HTERT RPE-1 (cell line): Measurements from ENCODE around the gene NUMB.

Experiments used
- in situ Hi-C: fragments of 300-500 bp; cut with MboI; formaldehyde crosslinking; loops from 4 replicates; pipeline ENCODE4 v1.14.3; 2020; ENCODE audit warnings: low sequenced_read_pairs

Gene NUMB

DNA sequence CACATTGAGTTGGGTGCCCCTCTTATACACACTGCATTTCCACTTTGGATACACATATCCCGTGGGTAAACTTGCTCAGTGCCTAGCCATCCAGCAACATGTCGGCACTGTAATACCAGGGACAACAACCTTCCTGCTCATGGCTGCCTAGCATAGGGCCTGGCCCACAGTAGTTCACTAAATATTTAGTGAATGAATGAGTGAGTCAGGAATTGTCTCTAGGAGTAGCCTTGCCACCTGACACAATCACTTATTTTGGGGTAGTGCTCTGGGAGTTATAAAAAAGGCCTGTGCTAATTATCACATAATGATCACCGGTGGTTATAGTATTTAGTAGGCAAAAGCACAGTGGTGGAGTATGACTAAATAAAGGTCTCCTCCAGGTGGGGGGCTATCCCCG, 8.5 kb upstream of the NUMB start:
- in situ Hi-C loops = loop anchor here (25.0 kb wide), 1 partner anchor 180 kb away; no protein-coding TSS in a partner anchor

DNA sequence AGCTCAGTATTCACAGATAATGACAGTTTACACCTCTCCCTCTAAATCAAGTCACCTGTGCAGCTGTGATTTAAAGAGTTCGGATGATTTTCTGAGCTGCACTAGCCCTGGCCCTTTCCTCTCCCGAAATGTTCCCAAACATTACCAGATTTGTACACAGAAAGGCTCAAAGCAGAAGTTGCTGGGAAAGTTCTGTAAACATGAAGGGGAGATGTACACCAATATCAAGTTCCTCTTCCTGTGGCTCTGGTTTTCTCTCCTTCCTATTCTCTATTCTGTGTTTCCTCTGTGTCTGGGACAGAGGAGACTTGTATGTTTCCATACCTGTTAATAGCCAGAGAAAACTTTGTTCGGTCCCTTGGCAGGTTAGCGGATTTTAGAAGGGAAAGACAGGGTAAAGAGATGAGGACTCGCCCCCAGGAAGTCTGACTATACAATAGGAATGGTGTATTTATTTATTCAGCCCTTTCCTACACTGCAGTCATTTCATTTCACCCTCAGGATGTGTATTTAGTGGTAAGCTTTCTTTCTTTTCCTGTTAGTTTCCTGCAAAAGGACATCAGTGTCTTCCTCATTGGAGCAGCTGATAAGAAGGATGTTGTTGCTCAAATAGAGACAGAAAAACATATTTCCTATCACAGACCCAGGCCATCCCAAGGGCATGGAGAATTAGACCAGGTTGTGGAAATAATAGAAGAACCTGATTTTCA, 7.6 kb upstream of the NUMB start:
- in situ Hi-C loops = loop anchor here (25.0 kb wide), 1 partner anchor 179 kb away; no protein-coding TSS in a partner anchor

DNA sequence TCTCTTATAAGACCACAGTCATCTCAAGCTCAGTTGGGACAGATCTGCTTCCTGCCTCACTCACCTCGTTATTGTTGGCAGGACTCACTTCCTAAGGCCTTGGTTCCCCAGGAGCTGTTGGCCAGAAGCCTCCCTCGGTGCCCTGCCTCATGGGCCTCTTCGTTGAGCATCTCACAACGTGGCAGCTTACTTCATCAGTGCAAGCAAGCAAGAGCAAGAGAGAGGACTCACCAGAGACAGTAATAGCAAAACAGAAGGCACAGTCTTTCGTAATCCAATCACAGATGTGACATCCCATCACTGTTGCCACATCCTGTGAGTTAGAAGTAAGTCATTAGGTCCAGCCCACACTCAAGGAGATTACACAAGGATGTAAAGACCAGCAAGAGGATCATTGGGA, 5.1 kb upstream of the NUMB start:
- in situ Hi-C loops = loop anchor here (25.0 kb wide), 1 partner anchor 176 kb away; no protein-coding TSS in a partner anchor

DNA sequence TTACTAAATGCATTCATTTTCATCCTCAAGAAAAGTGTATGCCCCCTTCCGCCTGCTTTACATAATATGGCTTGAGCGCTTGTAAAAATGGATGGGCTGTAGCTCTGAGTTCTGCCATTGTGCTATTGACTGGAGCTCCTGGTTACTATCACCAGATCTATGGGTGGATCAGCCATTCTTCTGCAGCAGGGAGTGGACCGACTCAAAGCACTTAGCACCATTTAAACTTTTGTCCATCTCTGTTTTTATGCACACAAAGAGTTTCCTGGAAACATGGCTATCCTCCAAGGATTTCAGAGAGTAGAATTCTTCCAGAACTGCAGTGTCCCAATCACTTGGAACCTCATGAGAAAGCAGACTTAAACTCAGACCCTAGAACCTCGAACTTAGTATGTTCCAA, 4.5 kb upstream of the NUMB start:
- in situ Hi-C loops = loop anchor here (25.0 kb wide), 1 partner anchor 176 kb away; no protein-coding TSS in a partner anchor

DNA sequence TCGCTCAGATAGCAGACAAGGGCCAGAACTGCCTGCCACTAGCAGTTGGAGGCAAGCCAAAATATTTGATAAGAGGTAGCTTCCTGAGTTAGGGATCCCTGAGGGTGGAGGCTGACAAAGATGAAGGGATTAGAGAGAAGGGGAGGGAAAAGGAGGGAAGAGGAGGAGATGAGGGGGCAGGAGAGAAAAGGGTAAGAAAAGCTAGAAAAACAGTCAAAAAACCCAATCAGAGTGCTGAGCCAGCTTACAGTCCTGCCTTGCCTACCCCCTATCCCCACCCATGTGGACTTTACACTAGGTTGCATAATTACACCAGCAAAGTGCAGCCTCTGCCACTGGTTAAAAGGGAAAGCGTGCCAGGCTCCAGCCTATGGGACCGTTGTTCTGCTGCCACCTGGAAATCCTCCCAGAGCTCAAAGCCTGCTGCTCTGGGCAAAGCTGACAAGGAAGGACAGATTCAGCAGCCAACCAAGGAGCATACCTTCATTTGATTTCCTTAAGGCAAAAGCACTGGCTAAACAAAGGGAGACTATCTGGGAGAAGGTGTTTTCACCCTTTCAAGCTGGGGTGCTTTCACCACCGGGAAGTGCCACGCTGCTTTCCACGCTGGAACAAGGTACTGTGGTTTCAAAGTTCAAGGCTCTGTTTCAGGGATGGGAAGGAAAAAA, 3.8 kb upstream of the NUMB start:
- in situ Hi-C loops = loop anchor here (25.0 kb wide), 1 partner anchor 175 kb away; no protein-coding TSS in a partner anchor

DNA sequence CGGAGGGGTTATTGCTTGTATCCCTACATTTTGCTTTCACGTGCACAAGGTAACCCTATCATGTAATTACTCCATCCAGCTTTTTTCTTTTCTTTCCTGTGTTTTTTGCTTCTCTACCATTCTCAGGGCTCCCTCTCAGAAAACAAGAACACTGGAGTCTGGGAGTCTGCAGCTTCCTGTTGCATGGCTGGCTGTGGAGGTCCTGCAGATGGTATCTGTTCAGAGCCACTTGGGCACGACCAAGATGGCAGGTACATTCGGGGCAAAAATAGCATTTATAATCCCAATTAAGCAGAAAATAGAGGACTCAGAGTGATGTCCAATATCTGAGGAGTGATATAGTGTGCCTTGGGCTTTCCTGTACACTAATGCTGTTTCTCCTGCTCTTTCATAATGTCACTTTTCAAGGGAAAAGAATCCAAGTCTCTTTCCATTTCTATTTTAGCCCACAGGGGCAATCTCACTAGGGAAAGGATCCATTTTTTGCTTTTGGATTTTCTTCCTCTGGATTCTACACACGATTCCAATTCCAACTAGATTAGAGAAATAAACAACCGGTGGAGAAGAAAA, 3.2 kb upstream of the NUMB start:
- in situ Hi-C loops = loop anchor here (25.0 kb wide), 1 partner anchor 174 kb away; no protein-coding TSS in a partner anchor

DNA sequence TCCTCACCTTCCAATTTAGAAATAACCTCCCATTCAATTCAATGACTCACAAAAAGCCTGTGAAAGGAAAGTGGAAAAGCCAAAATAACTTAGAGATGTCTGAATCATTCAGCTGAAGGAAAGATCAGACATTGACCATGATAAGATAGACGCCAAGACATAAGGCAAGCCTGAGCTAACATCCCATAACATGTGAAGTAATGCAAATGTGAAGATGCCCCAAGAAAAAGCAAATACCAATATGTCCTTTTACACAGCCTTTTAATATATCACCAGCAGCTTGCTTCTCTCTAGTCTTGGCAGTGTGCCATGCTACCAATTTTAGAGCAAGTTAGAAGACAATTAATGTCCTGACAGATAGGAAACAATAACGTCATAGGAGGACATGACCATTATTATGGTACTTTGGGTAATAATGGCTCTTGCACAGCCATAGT, 2.4 kb upstream of the NUMB start:
- in situ Hi-C loops = loop anchor here (25.0 kb wide), 1 partner anchor 173 kb away; no protein-coding TSS in a partner anchor

DNA sequence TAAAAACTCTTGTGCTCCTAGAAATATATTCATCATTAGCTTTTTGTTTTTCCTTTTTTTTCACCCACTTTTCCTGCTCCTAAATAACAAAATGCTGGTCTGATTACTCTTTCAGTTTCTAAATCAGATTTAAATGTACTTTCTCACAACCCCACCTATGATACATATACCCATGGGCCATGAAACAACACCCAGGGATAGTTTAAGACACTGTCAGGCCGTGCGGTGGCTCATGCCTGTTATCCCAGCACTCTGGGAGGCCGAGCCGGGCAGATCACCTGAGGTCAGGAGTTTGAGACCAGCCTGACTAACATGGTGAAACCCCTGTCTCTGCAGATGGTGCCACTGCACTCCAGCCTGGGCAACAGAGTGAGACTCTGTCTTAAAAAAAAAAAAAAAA, 1.6 kb upstream of the NUMB start:
- in situ Hi-C loops = loop anchor here (25.0 kb wide), 1 partner anchor 173 kb away; no protein-coding TSS in a partner anchor

DNA sequence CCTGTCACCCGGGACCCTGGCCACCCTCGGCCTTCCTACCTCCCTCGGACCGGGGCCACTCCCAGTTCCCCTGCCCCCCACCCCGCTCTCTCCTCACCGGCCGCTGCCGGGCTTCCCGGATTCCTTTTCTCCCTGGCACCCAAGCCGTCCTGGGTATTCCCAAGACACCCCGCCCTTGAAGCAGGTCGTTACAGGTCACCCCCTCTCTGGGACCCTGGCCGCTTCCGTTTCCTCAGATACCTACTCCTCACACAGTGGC, 493 bp downstream of the NUMB start:
- in situ Hi-C loops = loop anchor here (25.0 kb wide), 1 partner anchor 171 kb away; no protein-coding TSS in a partner anchor

DNA sequence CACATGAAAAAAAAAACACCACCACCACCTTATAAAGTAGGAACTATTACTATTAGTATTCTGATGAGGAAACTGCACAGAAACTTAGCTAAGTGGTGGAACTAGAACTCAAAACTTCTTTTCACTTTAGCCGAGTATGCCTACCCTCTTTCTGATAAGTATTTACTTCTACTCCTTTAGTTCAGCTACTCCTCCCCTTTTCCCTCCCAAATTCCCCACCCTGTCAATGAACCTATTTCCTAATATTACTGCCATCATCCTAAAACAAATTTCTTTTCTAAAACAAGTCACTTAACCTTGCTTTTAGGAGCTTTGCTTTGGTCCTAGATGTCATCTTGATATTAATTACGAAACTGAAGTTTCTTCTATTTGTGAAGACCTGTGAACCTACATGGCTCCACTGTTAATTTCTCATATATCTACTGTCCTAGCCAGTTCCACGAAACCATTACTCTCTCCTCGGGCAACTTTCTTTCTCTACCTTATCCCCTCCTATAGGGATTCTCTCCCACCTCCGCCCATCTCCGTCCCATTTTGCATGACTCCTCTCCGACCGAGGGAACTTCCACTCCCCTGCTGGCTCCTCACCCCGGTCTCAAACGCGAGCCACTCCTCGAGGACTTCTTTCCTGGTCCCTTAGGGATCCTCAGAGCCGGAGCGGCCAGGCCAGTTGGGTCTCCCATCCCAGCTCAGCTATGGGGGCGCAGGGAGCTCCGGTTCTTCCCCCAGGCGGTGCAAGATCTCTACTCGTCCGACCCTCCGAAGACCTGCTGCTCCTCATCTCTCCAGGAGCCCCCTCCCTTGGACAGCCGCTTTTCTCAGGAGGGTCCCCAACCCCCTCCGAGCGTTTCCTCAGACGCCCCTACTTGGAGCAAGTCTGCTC, 1.1 kb downstream of the NUMB start:
- in situ Hi-C loops = loop anchor here (25.0 kb wide), 1 partner anchor 170 kb away; no protein-coding TSS in a partner anchor

DNA sequence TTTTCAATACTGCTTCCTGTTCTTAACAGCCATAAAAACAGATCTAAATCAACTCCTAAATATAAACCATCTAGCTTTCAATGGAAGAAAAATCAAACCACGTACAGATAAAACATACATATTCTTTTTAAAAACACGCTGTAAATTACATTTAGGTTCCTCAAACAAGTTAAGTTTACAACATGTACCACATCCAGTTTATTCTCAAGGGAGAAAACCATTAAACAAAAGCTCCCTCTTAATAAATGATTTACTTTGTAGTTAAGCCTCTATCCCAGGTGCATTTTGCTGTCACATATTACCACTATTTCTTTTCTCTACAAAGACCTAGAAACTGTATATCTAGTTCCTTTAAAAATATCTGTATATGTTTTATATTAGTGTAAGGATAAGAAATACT, 3.1 kb downstream of the NUMB start:
- in situ Hi-C loops = loop anchor here (25.0 kb wide), 1 partner anchor 168 kb away; no protein-coding TSS in a partner anchor

DNA sequence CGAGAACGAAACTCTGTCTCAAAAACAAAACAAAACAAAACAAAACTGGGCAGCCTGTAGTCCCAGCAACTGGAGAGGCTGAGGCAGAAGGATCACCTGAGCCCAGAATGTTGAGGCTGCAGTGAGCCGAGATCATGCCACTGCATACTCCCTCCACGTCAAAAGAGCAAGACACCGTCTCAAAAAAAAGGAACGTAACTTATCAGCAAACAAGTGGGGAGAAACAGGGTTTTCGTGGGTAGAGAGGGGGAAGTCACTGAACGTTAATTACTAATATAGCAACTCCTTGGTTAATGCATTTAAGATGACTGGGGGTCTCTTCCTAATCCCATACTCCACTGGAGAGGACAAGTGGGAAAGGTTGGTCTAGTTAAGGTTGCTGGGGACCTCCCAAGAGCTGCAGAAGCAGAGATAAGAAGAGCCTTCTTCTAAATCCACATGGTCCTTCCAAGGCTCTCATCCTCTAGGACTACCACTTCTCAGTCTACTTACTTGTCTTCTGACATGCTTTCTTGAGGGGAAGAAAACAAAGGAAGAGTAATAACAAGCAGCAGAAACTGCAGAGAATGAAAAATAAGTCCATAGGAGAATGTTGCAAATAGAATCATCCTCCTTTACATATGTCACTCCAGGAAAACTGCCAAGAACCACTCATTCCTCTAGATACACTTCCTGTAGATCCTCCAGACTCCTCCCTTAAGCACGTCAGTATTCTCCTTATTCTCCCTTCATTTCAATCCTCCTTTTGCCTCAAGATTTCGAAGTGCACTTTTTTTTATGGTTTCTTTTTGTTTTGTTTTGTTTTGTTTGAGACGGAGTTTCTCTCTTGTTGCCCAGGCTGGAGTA, 5.8 kb downstream of the NUMB start:
- in situ Hi-C loops = loop anchor here (25.0 kb wide), 1 partner anchor 165 kb away; no protein-coding TSS in a partner anchor

DNA sequence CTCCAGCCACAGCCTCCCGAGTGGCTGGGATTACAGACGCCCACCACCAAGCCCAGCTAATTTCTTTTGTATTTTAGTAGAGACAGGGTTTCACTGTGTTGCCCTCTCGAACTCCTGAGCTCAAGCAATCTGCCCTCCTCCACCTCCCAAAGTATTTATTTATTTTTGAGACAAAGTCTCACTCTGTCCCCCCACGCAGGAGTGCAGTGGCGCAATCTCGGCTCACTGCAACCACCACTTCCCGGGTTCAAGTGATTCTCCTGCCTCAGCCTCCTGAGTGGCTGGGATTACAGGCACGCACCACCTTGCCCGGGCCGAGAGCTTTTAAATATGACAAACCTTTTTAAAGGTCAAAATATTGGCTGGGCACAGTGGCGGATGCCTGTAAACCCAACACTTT, 14.6 kb downstream of the NUMB start:
- in situ Hi-C loops = no loop called here

DNA sequence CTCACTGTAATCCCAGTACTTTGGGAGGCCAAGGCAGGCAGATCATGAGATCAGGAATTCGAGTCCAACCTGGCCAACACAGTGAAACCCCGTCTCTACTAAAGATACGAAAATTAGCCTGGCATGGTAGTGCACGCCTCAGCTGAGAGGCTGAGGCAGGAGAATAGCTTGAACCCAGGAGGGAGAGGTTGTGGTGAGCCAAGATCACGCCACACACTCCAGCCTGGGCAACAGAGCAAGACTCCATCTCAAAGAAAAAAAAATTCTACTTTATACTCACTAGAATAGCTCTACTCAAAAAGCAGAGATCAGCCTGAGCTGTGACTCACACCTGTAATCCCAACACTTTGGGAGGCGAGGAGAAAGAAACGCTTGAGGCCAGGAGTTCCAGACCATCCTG, 17.1 kb downstream of the NUMB start:
- in situ Hi-C loops = no loop called here

DNA sequence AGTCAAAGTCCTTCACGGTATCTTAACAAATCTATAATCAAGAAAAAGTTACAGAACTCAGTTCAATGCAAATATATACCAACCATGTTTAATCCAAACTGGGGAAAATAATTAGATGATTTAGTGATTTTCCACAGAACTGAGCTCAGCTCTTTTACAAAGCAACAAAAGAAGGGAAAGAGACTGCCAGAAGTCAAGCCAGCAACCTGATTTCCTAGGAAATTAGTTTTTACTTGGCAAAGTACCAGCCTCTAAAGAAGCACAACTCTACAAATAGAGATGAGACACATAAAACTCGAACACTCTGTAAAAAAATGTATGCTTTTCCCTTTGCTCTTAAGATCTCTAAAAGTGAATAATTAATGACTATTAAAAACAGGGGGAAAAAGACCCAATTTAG, 19.4 kb downstream of the NUMB start:
- in situ Hi-C loops = no loop called here

DNA sequence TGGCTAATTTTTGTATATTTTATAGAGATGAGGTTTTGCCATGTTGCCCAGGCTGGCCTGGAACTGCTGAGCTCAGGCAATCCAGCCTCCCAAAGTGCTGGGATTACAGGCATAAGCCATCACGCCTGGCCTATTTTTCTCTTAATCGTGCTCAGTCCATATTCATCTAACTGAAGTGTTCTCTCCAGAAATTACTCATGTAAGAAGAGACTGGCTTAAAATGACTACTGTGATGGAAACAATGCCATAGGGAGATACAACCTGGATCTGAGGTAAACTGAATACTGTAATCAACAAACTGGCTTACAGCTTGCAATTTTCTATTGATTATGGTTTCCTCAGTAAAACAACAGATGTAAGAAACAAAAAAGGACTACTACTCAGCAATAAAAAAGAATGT, 21.1 kb downstream of the NUMB start:
- in situ Hi-C loops = no loop called here

DNA sequence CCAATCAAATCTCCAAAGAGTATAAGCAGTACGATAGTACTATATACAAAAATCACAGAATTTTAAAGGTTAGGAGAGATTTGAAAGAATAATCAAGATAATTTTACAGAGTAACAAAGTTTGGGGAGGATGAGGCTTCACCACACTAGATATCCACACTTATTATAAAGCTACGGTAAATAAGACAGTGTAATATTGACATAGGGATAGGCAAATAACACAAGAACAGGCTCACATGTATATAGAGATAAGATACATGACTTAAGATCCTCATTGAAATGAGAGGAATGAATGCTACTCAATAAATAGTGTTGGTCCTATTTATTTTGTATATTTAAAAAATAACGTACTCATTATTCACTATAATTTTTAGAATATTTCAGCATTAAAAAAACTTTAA, 26.2 kb downstream of the NUMB start:
- in situ Hi-C loops = no loop called here

DNA sequence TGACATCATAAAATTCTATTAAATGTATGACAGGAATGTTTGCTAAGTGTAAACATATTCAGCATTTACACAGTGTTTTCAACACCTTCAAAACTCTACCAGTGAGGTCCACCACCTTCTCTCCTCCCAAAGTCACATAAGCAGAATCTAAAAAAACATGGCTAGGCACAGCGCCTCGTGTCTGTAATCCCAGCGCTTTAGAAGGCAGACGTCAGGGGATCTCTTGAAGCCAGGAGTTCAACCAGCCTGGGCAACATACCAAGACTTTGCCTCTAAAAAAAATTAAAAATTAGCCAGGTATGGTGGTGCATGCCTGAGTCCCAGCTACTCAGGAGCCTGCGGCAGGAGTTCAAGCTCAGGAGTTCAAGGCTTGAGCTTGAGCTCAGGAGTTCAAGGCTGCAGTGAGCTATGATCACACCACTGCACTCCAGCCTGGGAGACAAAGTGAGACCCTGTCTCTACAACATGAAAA, 30.0 kb downstream of the NUMB start:
- in situ Hi-C loops = no loop called here

DNA sequence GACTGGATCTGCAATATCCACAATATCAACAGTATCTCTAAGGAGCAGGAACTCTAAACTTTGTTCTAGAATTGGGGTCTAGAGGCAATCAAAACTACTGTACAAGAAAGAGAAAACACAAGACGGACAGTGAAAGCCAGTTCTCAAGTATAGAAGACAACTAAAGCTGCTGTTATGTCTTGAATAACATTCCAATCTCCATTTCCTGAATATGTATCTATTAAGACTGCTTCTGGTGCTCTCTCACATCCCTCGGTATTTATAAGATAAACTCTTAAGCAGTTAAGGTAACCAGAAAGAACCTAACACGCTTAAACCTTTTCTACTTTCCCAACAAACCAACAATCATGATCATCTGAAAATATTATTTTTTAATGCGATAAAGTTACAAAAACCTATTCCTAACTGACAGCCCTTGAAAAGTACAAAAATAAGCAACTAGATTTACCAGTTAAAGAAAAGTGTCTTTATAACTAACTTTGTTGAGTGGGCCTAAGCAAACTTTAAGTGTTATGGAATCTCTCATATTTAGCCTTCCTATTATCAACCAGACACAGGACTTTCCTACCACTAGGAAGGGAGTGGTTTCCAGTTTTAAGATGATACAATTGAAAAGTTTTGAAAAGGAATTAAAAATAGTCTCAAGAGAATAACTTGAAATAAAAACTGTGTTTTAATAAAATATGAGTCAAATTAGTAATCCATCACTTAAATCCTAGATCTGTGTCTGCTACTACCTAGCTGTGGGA, 30.7 kb downstream of the NUMB start:
- in situ Hi-C loops = no loop called here
